Hematopoietic multipotent progenitor cell treated with erythropoietin and hydrocortisone succinate and interleukin-3 and kit ligand, for 15 days (in vitro differentiated cells): ENCODE data around the gene GLTP.
"Not testable (repeated sequence)": the region's sequence is repeated elsewhere in the genome, so short reads cannot be mapped to it uniquely, and the experiment has no call there.

Experiments used
- DNase-seq: peaks from one replicate; pipeline ENCODE4 v3.0.0-alpha.2; 2015; ENCODE audit warnings: low spot score

The GLTP gene

DNA sequence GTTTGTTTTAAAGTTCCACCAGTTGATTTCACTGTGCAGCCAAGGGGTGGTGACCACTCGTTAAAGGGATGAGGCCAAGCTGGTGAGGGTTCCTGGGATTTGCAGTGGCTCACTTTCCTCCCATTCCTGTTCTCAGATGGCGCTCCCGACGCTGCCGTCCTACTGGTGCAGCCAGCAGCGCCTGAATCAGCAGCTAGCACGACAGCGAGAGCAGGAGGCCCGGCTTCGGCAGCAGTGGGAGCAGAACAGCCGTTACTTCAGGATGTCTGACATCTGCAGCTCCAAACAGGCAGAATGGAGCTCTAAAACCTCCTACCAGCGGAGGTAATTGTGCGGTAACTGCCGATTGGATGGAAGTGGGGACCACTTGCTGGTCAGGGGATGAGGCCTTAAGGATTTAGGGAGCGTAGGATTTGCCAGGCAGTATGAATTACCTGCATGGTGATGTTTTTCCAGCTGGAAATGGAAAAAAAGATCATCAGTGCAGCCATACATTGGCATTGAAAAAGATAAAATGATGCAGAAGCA lies 22.6 kb upstream of the GLTP start:
- no peak for DNase-seq

DNA sequence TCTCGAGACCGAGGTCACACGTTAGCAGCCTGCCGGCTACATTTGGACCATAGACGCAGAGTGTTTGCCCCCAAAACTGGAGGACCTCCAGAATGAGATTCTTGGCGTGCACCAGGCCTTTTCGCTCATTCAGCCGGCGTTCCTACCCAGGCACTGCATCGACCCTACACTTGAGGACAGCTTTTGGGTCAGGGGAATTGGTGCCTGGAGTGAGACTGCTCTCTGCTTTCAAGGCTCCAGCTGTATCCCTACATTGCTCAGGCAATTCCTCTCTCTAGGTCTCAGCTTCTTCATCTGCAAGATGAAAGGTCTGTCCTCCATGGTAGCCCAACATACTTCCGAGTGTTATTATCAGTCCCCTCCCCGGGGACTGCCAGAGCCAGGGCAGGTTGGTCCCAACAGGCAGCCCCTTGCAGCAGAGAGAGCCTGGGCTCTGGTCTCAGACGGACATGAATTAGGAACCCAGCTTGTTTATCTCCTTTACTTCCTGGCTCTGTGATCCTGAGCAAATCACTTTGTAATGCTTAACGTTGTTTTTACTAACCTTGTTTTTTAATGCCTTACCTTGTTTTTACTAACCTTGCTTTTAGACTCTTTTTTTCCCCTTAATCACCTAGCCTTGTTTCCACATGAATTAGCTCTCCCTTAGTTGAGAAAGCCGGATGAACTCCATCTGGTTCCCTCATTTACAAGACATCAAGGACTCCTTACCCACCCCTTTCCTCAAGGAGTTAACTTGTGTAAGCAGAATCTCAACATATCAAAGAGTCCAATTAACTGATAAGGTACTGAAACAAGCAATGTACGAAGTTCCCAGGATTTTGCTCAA lies 20.6 kb upstream of the GLTP start:
- DNase-seq = peak; percentile 9

DNA sequence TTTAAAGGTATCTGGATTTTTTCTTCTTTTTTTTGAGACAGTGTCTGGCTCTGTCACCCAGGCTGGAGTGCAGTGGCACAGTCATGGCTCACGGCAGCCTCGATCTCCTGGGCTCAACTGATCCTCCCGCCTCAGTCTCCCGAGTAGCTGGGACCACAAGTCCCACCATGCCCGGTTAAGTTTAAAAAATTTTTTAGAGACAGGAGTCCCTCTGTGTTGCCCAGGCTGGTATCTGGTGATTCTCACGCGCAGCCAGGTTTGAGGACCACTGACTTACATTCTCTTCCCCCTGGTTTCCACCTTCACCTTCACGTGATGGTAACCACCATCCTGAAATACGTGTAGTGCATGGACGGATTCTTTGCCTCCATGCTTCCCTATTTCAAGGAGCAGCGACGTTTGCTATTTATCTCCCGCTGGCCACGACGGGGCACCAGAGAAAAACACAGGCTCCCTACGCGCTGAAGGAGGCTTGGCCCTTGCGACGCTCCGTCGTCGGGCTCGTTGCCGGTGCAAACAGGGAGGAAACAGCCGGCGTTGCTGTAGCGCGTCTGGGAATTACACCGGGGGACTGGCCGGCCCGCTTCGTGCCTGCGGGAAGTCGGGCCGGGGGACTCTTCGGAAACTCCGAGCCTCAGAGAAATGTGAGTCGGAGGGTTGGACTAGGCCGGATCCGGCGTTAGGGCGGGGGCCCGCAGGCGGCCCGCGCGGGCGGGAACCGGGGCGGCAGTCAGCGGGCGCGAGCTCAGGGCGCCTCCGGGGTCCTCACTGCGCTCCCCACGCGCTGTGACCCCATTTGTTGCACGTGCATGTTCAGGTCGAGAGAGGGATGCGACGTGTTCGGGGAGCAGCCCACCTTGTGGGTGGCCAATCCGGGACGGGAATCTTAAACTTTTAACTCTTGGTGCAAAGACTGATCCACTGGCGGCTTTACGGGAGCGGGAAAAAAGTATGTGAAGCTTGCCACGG lies 19.7 kb upstream of the GLTP start, which contains the start of gene TCHP:
TSS of gene TCHP (plus strand) at position 492 of the 969 bp plus-strand sequence. CDS start 2,753 bp downstream, outside the sequence.
- peak; percentile 72 for DNase-seq

DNA sequence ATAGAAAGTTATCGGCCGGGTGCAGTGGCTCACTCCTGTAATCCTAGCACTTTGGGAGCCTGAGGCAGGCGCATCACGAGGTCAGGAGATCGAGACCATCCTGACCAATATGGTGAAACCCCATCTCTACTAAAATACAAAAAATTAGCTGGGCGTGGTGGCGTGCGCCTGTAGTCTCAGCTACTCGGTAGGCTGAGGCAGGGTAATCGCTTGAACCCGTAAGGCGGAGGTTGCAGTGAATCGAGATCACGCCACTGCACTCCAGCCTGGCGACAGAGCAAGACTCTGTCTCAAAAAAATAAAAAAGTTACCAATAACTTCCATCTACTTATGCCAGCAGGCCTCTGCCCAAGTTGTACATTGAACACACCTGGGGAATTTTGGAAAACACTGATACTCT lies 19.0 kb upstream of the GLTP start:
- DNase-seq = not testable (repeated sequence)

DNA sequence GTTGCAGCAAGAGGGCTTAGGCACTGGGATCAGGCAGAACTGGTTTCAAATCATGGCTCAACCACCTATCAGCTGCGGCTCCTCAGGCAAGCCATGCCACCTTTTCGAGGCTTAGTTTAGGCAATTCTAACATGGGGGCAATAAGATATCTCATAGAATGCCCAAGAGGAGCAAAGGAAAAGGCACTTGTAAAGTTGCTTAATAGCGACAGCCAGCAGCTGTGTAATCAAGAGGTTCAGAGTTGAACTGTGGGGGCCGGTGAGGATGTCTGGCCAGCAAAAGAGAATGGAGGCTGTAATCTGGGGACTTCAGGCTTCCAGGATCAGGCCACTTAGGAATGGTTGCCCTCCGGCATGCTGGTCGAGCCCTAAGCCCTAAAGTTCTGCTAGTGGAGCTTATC lies 16.7 kb upstream of the GLTP start:
- no peak for DNase-seq

DNA sequence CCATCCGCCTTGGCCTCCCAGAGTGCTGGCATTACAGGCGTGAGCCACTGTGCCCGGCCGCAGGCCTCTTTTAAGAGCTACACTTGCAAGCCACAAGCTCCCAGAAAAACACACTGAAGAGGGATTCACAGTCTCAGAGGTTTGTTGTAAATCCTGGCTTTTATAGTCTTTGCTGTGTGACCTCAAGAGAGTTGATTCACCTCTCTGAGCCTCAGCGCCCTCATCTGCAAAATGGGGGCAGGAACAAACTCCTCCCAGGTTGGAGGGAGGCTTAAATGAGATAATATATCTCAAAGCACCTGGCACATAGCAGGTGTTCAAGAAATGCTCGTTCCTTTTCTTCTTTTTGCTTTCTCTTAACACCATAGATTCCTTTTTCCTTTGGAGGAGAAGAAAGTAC lies 15.8 kb upstream of the GLTP start:
- DNase-seq = no peak

DNA sequence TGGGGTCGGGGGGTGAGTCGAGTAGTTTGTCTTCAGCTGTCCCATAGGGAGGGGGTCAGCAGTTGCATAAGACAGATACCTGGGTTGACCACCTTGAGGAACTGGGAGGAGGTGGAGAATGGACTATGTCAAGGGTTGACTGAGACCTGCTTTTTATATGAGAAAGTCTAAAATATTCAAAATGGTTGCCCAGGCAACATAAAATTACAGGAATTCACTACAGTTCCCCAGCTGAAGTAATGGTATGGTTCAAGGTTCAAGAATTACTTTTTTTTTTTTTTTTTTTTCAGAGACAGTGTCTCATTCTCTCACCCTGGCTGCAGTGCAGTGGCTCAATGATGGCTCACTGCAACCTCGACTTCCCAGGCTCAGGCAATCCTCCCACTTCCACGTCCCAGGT lies 14.6 kb upstream of the GLTP start:
- no peak for DNase-seq

DNA sequence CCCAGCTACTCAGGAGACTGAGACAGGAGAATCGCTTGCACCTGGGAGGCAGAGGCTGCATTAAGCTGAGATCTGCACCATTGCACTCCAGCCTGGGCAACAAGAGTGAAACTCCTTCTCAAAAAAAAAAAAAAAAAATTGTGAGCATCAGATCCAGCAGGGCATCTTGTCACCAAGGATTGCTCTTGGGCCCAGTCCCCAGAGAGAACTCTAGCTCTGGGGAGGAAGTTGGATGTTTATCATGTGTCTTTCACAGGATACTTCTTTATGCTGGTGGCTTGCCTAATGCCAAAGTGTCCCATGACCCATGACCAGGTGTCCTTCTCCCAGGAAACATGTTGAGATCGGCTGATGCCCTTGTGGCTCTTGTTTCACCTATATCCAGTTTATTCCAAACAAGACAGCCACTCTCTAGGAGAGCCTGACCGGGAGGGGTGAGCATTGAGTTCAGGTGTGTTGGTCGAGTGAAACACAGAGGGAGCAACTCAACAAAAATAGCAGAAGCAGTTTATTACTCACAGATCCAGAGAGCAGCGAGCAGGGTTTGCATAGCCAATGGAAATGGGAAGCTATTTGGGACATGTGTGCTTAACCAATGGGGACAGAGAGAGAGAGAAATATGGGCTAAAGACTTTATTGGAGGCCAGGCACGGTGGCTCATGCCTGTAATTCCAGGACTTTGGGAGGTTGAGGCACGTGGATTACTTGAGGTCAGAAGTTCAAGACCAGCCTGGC lies 13.1 kb upstream of the GLTP start:
- DNase-seq = no peak

DNA sequence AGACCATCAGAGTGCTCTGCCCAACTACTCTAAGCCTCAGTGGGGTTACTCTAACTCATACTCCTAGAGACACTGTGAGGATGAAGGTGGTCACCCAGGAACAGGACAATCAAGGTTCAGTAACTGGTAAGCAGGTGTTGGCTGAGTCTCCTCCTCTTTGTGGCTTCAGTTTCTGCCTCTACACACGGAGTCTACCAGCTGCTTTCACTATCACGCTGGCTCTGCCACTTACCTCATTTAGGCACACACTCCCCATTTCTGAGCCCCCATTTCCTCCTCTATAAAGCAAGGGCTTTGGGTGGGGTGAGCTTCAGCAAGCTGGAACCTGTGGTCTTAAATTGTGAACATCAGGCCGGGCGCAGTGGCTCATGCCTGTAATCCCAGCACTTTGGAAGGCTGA lies 12.4 kb upstream of the GLTP start:
- no peak for DNase-seq

DNA sequence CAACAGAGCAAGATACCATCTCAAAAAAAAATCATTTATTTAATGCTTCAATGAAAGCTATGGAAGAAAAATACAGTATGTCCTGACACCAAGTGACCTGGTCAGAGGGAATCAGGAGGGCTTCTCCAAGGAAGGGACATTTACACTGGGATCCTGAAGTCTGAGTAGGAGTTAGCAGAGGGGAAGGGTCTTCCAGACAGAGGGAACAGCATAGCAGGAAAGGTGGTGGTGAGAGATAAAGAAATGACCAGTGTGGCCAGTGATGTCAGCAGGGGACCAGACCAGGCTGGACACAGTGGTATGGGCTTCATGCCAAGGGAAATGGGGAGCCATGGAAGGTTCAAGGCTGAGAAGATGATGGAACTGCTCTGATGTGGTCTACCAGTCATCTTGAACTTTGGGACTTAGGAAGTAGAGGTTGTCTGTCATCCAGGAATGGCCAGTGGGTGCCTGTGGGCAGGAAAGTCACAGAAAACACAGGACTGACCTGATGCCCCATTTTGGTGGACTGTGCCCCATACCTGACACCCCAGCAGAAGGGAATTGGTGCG lies 11.9 kb upstream of the GLTP start:
- DNase-seq = no peak

DNA sequence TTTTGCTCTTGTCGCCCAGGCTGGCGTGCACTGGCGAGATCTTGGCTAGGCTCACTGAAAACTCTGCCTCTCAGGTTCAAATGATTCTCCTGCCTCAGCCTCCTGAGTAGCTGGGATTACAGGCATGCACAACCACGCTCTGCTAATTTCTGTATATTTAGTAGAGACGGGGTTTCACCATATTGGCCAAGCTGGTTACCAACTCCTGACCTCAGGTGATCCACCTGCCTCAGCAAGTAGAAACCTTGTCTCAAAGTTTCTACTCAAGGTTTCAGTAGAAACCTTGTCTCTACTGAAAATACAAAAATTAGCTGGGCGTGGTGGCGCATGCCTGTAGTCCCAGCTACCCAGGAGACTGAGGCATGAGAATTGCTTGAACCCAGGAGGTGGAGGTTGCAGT lies 11.4 kb upstream of the GLTP start:
- not testable (repeated sequence) for DNase-seq

DNA sequence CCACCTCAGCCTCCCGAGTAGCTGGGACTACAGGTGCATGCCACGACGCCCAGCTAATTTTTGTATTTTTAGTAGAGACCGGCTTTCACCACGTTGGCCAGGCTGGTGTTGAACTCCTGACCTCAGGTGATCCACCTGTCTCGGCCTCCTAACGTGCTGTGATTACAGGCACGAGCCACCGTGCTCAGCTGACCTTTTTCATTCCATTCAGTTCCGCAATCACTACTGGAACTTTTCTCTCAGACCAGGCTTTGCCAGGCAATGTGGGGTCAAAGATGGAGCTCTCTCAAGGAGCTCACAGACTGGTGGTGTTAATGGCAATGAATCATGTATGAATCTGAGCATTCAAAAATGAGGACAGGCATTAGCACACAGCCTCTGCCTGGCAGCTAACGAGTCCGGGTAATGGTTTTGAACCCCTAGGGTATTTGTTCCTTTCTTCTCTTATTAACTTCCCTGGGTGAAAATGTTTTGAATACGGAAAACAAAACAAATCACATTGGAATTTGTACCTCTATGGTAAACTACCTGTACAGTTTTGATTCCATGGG lies 10.4 kb upstream of the GLTP start:
- no peak for DNase-seq

DNA sequence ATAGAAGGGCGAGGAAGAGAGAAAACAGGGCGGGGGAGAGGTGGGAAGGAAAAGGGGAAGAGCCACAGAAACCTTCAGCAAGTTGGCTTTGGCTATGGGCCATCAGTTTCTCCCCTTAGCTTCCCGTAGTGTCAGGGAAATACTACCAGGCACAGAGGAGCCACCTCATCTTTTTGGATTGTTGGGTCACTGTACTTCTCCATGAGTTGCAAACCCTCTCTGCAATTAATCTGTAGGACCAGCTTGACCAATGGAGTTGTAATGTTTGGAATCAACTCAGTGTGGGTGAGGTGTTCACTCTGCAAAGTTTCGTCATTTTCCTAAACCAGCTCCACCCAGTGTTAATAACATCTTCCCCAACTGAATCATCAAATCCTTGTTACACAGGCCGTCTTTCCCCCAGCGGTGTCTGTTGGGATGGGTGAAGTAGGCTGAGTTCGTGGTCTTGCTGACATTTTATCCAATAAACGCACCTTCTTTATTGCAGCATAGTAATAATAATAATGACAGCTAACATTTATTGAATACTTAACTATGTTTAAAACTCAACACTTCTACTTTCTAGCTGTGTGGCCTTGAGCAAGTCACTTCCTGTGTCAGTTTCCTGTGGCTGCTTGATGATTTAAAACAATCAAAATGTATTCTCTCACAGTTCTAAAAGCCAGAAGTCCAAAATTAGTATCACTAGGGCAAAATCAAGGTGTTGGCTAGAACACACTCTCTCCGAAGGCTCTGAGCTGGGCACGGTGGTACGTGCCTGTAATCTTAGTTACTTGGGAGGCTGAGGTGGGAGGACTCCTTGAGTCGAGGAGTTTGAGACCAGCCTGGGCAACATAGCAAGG lies 8.1 kb upstream of the GLTP start:
- no peak for DNase-seq

DNA sequence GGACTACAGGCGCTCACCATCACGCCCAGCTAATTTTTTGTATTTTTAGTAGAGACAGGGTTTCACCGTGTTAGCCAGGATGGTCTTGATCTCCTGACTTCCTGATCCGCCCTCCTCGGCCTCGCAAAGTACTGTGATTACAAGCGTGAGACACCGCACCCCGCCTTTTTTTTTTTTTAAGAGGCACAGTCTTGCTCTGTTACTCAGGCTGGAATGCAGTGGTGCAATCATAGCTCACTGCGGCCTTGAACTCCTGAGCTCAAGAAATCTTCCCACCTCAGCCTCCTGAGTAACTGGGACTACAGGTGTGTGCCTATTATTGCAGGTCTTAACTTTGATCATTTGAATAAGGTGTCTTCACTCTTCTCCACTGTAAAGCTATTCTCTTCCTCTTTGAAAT lies 5.3 kb upstream of the GLTP start:
- DNase-seq = no peak

DNA sequence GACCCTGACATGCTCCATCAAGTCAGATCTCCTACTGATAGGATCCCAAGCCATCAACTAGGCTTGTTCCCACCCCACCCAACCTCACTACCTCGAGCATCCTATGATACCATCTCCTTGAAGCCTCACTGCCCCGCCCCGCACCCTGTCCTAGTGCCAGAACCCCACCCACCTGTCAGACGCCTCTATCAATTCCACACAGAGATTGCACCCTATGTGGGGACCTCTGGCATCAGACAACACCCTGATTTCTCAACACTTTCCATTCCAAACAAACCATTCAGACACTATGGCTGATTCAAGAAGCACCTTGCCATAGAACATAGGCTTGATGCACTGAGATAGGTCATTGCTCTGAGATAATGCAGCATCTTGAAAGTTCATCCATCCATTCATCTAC lies 3.1 kb upstream of the GLTP start:
- DNase-seq = no peak

DNA sequence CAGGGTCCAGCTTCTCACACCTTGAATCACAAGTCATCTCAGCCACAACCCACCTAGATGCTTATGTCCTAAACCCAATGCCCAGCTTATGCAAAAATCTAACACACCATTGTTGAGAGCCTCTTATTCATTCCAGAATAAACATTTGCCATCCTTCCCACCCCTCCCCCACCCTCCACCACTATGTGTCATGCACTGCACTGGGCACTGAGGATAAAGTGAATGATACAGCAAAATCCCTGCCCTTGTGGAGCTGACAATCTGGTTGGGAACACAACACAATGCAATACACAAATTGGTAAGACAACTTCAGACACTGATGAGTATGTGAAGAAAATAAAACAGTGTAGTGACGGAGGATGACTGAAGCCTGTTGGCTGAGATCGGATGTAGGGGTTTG lies 1.4 kb upstream of the GLTP start:
- DNase-seq = no peak

DNA sequence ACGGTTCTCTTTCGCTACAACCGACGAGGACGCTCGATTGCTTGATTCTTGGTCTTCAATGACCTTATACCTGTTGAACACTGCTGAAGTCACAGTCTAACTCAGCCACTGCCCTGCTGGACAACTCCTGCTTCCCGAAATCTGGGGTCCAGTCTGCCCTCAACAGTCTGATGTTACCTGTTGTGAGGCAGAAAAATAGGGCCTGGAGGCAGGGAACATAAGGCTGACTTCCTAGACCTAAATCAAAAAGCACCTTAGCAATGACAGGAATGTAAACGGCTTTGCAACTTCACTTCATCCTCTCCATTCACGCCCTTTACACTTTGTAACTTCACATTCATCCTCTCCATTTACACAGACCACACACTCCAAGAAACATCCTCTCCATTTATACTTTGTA lies 597 bp upstream of the GLTP start:
- DNase-seq = no peak

DNA sequence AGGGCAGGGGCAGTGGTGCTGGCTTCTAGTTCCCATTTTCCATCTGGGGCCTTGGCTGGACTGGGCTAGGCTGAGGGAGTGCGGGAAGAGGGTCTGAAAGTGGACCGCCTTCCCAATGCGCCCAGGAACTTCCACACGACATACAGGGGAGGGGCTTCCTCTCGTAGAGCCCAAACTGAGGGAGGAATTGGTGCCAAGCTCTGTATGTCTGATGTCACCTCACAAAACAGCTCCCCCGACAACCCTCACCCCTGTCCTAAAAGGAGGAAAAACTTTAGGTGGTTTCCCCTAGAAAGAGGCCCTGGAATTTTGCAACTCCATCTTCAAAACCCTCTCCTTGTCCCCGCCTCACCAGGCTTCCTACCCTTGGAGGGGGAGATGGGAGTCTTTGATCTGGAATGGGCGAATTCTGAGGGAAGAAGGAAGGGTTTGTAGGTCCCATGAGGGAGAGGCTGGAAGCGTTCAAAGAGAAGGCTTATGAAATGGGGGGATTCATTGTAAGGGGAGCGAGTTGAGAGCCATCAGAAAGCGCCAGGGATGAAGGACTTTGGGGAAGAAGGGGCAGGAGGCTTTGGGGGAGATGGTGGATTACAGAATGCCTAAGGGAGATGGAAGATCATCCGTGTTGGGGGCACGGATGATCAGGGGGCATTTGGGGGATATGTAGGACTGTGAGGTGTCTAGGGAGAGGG lies 844 bp downstream of the GLTP start:
- no peak for DNase-seq

DNA sequence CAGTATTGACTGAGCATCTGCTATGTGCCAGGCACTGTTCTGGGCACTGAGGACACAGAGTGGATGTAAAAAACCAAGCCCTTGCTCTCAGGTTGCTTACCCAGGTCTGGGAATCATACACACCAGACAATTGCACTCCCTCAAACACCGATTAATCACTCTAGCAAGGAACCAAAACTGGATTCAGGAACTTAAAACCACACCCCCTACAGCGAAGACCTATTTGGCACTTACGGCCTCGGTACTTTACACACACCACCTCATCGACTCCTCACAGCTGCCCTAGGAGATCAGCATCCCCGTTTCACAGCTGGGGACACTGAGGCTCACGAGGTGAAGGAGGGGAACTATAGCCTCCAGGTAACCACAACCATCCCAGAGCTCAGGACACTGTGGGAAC lies 1.6 kb downstream of the GLTP start:
- no peak for DNase-seq

DNA sequence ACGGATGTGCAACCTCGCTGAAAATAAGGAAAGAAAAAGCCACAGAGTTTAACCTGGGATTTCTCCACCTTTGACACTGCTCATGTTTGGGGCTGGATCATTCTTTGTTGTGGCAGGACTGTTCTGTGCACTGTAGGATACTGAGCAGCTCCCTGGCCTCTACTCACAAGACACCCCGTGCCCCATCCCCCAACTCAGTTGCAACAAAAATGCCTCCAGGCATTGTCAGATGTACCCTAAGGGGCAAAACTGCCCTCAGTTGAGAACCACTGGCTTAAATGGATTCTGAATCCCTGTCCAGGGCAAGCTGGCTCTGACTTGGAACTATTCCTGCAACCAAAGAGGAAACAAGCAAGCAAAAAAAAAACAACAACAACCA lies 2.1 kb downstream of the GLTP start:
- no peak for DNase-seq
